Lung microvascular endothelial cell (primary cell): Measurements from ENCODE around the gene KRTAP12-3. TPM values are rescaled to one million over a fixed set of nuclear protein-coding genes. Genes with fewer than 3 reads are reported as not detected.
"Not testable (repeated sequence)": the region's sequence is repeated elsewhere in the genome, so short reads cannot be mapped to it uniquely, and the experiment has no call there.

ENCODE experiments used
- DNase-seq, 2 donors: peaks; one replicate each; pipeline versions ENCODE4 v3.0.0 to v3.0.0-alpha.2; 2010; ENCODE audit warnings: low read depth in 2 of 2
- total RNA-seq: library from RNA; depleted of rRNA; stranded (reverse); fragments of >200 nt; gene quantifications from 2 replicates; pipeline ENCODE4 v1.2.1, GENCODE V29; 2014

Gene KRTAP12-3
- total RNA-seq, 1 donor from 2014 or later, result not detected

DNA sequence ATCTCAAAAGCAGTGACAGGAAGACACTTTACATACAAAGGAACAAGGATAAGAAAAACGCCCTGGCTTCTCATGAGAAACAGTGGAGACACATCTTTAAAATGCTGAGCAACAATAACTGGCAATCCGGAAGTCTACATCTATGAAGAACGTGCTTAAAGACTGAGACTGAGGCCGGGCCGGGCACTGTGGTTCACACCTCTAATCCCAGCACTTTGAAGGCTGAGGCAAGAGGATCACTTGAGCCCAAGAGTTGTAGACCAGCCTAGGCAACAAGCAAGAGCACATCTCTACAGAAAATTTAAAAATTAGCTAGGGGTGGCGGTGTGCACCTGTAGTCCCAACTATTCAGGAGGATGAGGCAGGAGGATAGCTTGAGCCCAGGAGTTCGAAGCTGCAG, 26.3 kb downstream of the KRTAP12-3 start:
- no peak for DNase-seq

DNA sequence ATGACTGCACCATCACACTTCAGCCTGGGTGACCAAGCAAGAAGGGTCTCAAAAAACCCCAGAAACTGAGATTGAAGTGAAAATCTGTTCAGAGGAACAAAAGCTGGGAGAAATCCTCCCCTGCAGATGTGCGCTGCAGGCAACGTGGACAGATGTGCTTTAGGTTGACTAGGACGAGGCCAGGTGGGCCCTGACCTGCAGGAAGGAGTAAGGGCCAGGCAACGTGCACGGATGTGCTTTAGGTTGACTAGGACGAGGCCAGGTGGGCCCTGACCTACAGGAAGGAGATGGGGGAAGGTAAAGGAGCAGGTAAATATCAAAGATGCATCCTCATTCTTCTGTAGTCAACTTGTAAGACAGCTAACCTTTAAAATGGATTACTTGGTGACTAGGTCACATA, 26.8 kb downstream of the KRTAP12-3 start:
- no peak for DNase-seq

GRCh38 chr21:44685050-44685449, 27.3 kb downstream of the KRTAP12-3 start:
- DNase-seq, result not testable (repeated sequence)

GRCh38 chr21:44686000-44686781, 28.5 kb downstream of the KRTAP12-3 start:
- peak in 1 of 2 donors; percentile 73 for DNase-seq

- DNase-seq, result peak in 1 of 2 donors; percentile 29
Observed at GRCh38 chr21:44686843-44687561, 29.3 kb downstream of the KRTAP12-3 start.

DNA sequence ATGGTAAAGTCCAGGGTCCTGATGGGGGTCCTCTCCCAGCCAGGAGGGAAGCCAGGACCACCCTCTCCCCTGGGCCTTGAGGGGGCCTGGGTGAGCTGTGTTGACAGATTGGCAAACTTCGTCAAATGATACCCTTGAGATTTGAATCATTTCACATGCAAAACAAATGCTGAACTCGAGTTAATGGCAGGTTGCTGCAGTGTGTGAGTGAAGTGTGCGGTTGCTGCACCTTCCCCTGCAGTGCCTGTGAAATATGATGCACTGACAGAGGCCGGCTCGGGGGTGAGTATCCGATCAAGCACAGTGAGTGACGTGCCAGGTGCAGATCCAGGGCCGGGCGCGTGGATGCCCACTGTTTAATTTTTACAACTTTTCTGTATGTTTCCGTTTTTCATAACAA, 29.9 kb downstream of the KRTAP12-3 start:
- DNase-seq, result no peak

DNA sequence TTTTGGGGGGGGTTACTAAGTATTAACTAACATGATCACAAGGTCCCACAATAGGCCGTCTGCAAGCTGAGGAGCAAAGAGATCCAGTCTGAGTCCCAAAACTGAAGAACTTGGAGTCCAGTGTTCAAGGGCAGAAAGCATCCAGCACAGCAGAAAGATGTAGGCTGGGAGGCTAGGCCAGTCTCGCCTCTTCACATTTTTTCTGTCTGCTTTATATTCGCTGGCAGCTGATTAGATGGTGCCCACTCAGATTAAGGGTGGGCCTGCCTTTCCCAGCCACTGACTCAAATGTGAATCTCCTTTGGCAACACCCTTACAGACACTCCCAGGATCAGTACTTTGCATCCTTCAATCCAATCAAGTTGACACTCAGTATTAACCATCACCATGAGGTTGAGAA, 32.0 kb downstream of the KRTAP12-3 start:
- not testable (repeated sequence) for DNase-seq

- DNase-seq, result no peak
Observed at GRCh38 chr21:44691686-44692085, 34.0 kb downstream of the KRTAP12-3 start.

GRCh38 chr21:44692798-44693512, 35.2 kb downstream of the KRTAP12-3 start:
- no peak for DNase-seq

GRCh38 chr21:44694776-44695175, 37.0 kb downstream of the KRTAP12-3 start:
- no peak for DNase-seq

- DNase-seq, result no peak
Observed at GRCh38 chr21:44695184-44695583, 37.5 kb downstream of the KRTAP12-3 start.

- no peak for DNase-seq
Observed at GRCh38 chr21:44695641-44696040, 37.9 kb downstream of the KRTAP12-3 start.

DNA sequence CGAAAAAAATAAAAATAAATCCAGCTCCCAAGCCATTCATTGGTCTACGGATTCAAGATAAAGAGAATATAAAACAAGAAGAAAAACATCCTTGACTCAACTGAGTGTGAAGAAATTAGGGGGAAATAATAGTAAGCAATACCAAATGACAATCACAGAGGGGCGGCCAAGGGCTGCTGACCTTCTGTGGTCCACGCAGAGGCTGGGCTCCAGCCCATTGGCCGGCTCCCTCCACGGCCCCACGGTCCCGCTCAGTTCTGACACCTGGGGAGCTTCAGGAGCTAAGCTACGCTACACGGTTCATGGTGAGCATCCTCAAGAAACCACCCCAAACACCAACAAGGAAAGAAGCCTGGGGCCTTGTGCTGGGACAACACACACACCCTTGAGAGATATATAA, 38.8 kb downstream of the KRTAP12-3 start:
- DNase-seq, result no peak

- not testable (repeated sequence) for DNase-seq
Observed at GRCh38 chr21:44697172-44697810, 39.6 kb downstream of the KRTAP12-3 start, which contains the start of gene KRTAP10-12. Gene KRTAP10-12 (plus strand): TSS chr21:44697172. CDS start chr21:44697202, 30 bp downstream.

GRCh38 chr21:44697811-44698734, 40.3 kb downstream of the KRTAP12-3 start:
- no peak for DNase-seq

- DNase-seq, result no peak
Observed at GRCh38 chr21:44699502-44700001, 41.8 kb downstream of the KRTAP12-3 start.

GRCh38 chr21:44700101-44701022, 42.6 kb downstream of the KRTAP12-3 start:
- no peak for DNase-seq

DNA sequence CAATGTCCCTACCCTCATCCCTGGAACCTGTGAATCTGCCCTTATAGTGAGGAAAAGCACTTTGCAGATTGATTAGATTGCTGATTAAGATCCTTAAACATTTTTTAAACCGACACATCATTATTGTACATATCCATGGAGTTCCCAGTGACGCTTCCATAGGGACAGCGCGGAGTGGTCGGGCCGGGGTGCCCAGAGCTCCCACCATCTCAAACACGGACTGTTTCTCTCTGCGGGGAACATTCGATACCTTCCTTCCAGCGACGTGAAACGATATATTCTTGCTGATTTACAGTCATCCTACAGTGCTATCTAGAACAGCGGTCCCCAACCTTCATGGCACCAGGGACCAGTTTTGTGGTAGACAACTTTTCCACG, 43.3 kb downstream of the KRTAP12-3 start:
- no peak for DNase-seq

DNA sequence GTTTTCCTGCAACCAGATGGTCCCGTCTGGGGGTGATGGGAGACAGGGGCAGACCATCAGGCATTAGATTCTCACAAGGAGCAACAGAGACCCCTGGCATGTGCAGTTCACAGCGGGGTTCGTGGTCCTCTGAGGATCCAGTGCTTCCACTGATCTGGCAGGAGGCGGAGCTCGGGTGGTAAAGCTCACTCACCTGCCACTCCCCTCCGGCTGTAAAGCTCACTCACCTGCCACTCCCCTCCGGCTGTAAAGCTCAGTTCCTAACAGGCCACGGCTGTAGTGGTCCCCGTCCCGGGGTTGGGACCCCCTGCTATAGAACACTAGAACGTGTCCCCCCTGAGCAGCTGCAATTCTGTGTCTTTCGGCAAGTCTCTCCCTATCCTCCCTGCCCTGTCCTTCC, 43.8 kb downstream of the KRTAP12-3 start:
- no peak for DNase-seq
